ENCODE measurements around the gene THAP10.

Gene THAP10

GRCh38 chr15:70902107-70902506, 9.9 kb upstream of the THAP10 start (continued):
- TF ChIP-seq ZNF140 (tag by site-specific recombination; IDR thresholded peaks at IDR 0.05) (no peak), PBX3 (CRISPR knock-in tag; IDR thresholded peaks at IDR 0.05) (no peak), ZNF768 (tag by site-specific recombination; IDR thresholded peaks at IDR 0.05) (no peak), ZNF37A (tag by site-specific recombination; IDR thresholded peaks at IDR 0.05) (no peak), ZNF600 (tag by site-specific recombination; IDR thresholded peaks at IDR 0.05) (peak; percentile 67), ZNF529 (tag by site-specific recombination; IDR thresholded peaks at IDR 0.05; ENCODE audit: insufficient replicate concordance) (no peak), ZNF280C (tag by site-specific recombination; IDR thresholded peaks at IDR 0.05) (no peak), ZNF747 (tag by site-specific recombination; IDR thresholded peaks at IDR 0.05) (no peak), KLF7 (tag by site-specific recombination; IDR thresholded peaks at IDR 0.05; ENCODE audit: borderline replicate concordance) (no peak), ZNF629 (tag by site-specific recombination; IDR thresholded peaks at IDR 0.05) (peak; percentile 64)

GRCh38 chr15:70892912-70893560, 803 bp upstream of the THAP10 start:
- peak overlapping the region; percentile 90 for H3K4me3 ChIP-seq (ENCODE audit: low read depth, low read length)
- H3K4me1 ChIP-seq (ENCODE audit: control insufficient read depth, insufficient read depth, low read length): peaks cover 13% of the 10 kb centered on the region; the same call in 1 of the 2 replicates
- H3K36me3 ChIP-seq (ENCODE audit: control insufficient read depth in 2 of 2, insufficient read depth in 1 of 2, low read length in 2 of 2): peaks cover 0 to 5% of the 10 kb centered on the region in 2 experiments; a peak in 1 of 3 replicates
- CTCF ChIA-PET: interaction anchor here (0.5 to 1.4 kb wide), 8 partner anchors 13 to 846 kb away, joined by 3 to 5 read pairs (median 3); no protein-coding TSS in a partner anchor
- peak overlapping the region; percentile 27; the same call in 1 of the 2 replicates for H3K27ac ChIP-seq (ENCODE audit: extremely low read depth, low read depth, low read length)
- POLR2A ChIA-PET: interaction anchor here (1.0 to 1.3 kb wide), 2 partner anchors 14 to 25 kb away, joined by 4 to 5 read pairs; no protein-coding TSS in a partner anchor
- no peaks in the 10 kb centered on the region for H3K9me3 ChIP-seq (ENCODE audit: control insufficient read depth, insufficient read depth, low read depth, low read length)
- TF ChIP-seq KLF10 (tag by site-specific recombination; IDR thresholded peaks at IDR 0.05) (no peak), PRDM10 (tag by site-specific recombination; IDR thresholded peaks at IDR 0.05) (peak; percentile 61), KLF17 (tag by site-specific recombination; IDR thresholded peaks at IDR 0.05) (no peak), TCF7L2 (IDR thresholded peaks at IDR 0.05; ENCODE audit: borderline replicate concordance, low read depth, low read length) (0 out of 2 replicates have a peak, but pooled peaks have one; percentile 3), ZNF837 (tag by site-specific recombination; IDR thresholded peaks at IDR 0.05) (no peak), IKZF3 (tag by site-specific recombination; IDR thresholded peaks at IDR 0.05) (no peak), GLIS1 (tag by site-specific recombination; IDR thresholded peaks at IDR 0.05) (no peak), ZNF555 (tag by site-specific recombination; conservative IDR thresholded peaks at IDR 0.05) (no peak), PRDM1 (tag by site-specific recombination; IDR thresholded peaks at IDR 0.05) (peak; percentile 57), CTCF (tag by site-specific recombination; IDR thresholded peaks at IDR 0.05) (peak; percentile 82), EGR2 (tag by site-specific recombination; IDR thresholded peaks at IDR 0.05; ENCODE audit: low read depth) (no peak), ZBTB17 (tag by site-specific recombination; IDR thresholded peaks at IDR 0.05) (peak; percentile 79), ZNF335 (tag by site-specific recombination; conservative IDR thresholded peaks at IDR 0.05) (peak; percentile 91), ZNF629 (tag by site-specific recombination; IDR thresholded peaks at IDR 0.05) (no peak), ZNF654 (tag by site-specific recombination; IDR thresholded peaks at IDR 0.05; ENCODE audit: low read depth) (peak; percentile 65), ZNF138 (tag by site-specific recombination; IDR thresholded peaks at IDR 0.05; ENCODE audit: borderline replicate concordance) (no peak), ZNF202 (tag by site-specific recombination; IDR thresholded peaks at IDR 0.05; ENCODE audit: borderline replicate concordance) (no peak), RBAK (tag by site-specific recombination; IDR thresholded peaks at IDR 0.05) (no peak)
